SU-DHL-6 (cell line): ENCODE data around the gene APOBEC3G.

Experiments
- CTCF ChIP-seq: fragments of 200-600 bp; sonication (generic); IDR thresholded peaks from one replicate; pipeline ENCODE4 v1.5.1; 2017; ENCODE audit warnings: antibody characterized with exemption, mild to moderate bottlenecking, low read length, moderate library complexity; ENCODE audit not compliant: insufficient read depth, poor library complexity, severe bottlenecking
- EZH2phosphoT487 ChIP-seq: fragments of 200-600 bp; sonication (generic), shearing (Covaris generic); conservative IDR thresholded peaks from 2 replicates; pipeline ENCODE4 v1.6.1; 2018; ENCODE audit warnings: mild to moderate bottlenecking, antibody characterized with exemption, low read length, moderate library complexity, mixed read lengths

- TF ChIP-seq CTCF (no peak), EZH2phosphoT487 (no peak)
These were observed 13.5 kb downstream of the APOBEC3G start for GRCh38 chr22:39090426-39091064.
